Motor neuron (in vitro differentiated cells): Measurements from ENCODE around the gene CCT6A. TPM values are rescaled to one million over a fixed set of nuclear protein-coding genes. Genes with fewer than 3 reads are reported as not detected.
"Not testable (repeated sequence)": the region's sequence is repeated elsewhere in the genome, so short reads cannot be mapped to it uniquely, and the experiment has no call there.

Source experiments
- ATAC-seq, 8 experiments: fragments of 200-7000 bp; cut with Tn5 transposase; replicated peaks in 6 of 8; 2 replicates each; pipeline ENCODE4 v1.8.0; 2021; ENCODE audit warnings: mild to moderate bottlenecking in 8 of 8, moderate library complexity in 8 of 8
- H3K27ac ChIP-seq, 2 donors: fragments of 250-450 bp; sonication (Bioruptor Pico); 2 replicates each; pipeline ENCODE4 v1.9.0; 2021; ENCODE audit warnings: antibody characterized with exemption in 2 of 2, mild to moderate bottlenecking in 2 of 2, moderate library complexity in 1 of 2
- H3K4me1 ChIP-seq, 2 donors: fragments of 250-450 bp; sonication (Bioruptor Pico); replicated peaks in 1 of 2; 2 replicates each; pipeline ENCODE4 v1.6.1; 2021; ENCODE audit warnings: antibody characterized with exemption in 2 of 2, mild to moderate bottlenecking in 2 of 2, moderate library complexity in 1 of 2
- H3K4me3 ChIP-seq, 5 donors: fragments of 250-450 bp; sonication (Bioruptor Pico); 2 replicates each; pipeline ENCODE4 v1.9.0; 2021; ENCODE audit warnings: antibody characterized with exemption in 5 of 5, mild to moderate bottlenecking in 5 of 5, moderate library complexity in 4 of 5
- WGBS, 10 experiments: fragments of 450-650 bp; shearing (Covaris generic); methylation state at CpG; one replicate each; pipeline ENCODE4 v1.0.0; 2022; 5-methylcytosine and 5-hydroxymethylcytosine counted together
- in situ Hi-C, 9 experiments: fragments of 400-800 bp; cut with MboI; loops; one replicate each; pipeline ENCODE4 v1.15.0; 2021; ENCODE audit warnings: low sequenced_read_pairs in 9 of 9, low pct_unique_long_range_greater_than_20kb in 2 of 9; ENCODE audit not compliant: unreplicated experiment in 9 of 9
- total RNA-seq, 8 experiments: library from RNA; unstranded; fragments of 300-600 nt; gene quantifications; 2 replicates each; pipeline versions ENCODE4 v1.2.3 to v1.2.4, GENCODE V29; 2022

The CCT6A gene
- total RNA-seq, 8 experiments from 2014 or later: 126 to 307 (median 191) TPM

GRCh38 chr7:56112244-56112643, 60.7 kb downstream of the CCT6A start:
- in situ Hi-C loops, H3K27ac ChIP-seq, H3K4me1 ChIP-seq, H3K4me3 ChIP-seq, ATAC-seq: not testable (repeated sequence)
- WGBS, 10 experiments: 20 to 80% (median 62%) methylated on average over 1 to 3 of the region's 3 CpGs; no CpG with 5 or more reads in 4 of the 10 experiments

Other genes with a start within 250 kb of the CCT6A start
- gene SEPTIN14, start 189.0 kb upstream of the CCT6A start, total RNA-seq: under 1 TPM in 2 of 8 experiments, not detected in 6; 0.05 to 0.19 TPM
- 10 to 100 TPM in 4 of 8 experiments, 1 to 10 TPM in 4; 2.1 to 13.1 (median 10.8) TPM for gene ZNF713, start 164.3 kb upstream of the CCT6A start, total RNA-seq
- 10 to 100 TPM; 11.8 to 24.6 (median 17.1) TPM for gene MRPS17, start 99.9 kb upstream of the CCT6A start, total RNA-seq
- 10 to 100 TPM; 12.0 to 69.8 (median 40.7) TPM for gene NIPSNAP2, start 87.2 kb upstream of the CCT6A start, total RNA-seq
- gene PSPH, start 321 bp upstream of the CCT6A start, total RNA-seq: 10 to 100 TPM; 22.1 to 40.1 (median 26.2) TPM
- gene SUMF2, start 12.5 kb downstream of the CCT6A start, total RNA-seq: 100 to 1,000 TPM in 3 of 8 experiments, 10 to 100 TPM in 5; 51.6 to 164 (median 92.3) TPM
- 1 to 10 TPM in 6 of 8 experiments, under 1 TPM in 2; 0.42 to 3.9 (median 1.2) TPM for gene PHKG1, start 41.2 kb downstream of the CCT6A start, total RNA-seq
- 100 to 1,000 TPM in 6 of 8 experiments, 1 to 10 TPM in 2; 1.4 to 572 (median 255) TPM for gene CHCHD2, start 54.7 kb downstream of the CCT6A start, total RNA-seq
- not detected for gene NUPR2, start 64.7 kb downstream of the CCT6A start, total RNA-seq